ENCODE data around the gene CCDC88C.
A peak's percentile ranks its signal among the peaks of the same experiment; 100 is the strongest.

The CCDC88C gene

DNA sequence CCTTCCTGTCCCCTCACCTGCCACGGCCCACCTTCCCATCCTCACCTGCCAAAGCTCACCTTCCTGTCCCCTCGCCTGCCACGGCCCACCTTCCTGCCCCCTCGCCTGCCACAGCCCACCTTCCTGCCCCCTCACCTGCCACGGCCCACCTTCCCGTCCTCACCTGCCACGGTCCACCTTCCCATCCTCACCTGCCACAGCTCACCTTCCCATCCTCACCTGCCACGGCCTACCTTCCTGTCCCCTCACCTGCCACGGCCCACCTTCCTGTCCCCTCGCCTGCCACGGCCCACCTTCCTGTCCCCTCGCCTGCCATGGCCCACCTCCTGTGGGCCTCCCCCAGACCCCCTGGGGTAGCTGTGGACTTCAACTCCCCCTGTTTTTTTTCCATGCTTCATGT lies 124.3 kb downstream of the CCDC88C start:
- Histone ChIP-seq H3K27ac (no peak overlapping the region), H3K4me3 (no peak overlapping the region)
- no peak for DNase-seq (ENCODE audit: low spot score)
- no peak for TF ChIP-seq CTCF (IDR thresholded peaks at IDR 0.05)

- TF ChIP-seq CTCF (IDR thresholded peaks at IDR 0.05), result no peak
- H3K27ac ChIP-seq, result no peak overlapping the region
- no peak overlapping the region for H3K4me3 ChIP-seq
- DNase-seq (ENCODE audit: low spot score), result no peak
These were observed 125.1 kb downstream of the CCDC88C start for GRCh38 chr14:91292491-91292890.

- H3K27ac ChIP-seq, result no peak overlapping the region
- no peak for DNase-seq (ENCODE audit: low spot score)
- no peak overlapping the region for H3K4me3 ChIP-seq
- no peak for TF ChIP-seq CTCF (IDR thresholded peaks at IDR 0.05)
These were observed 125.7 kb downstream of the CCDC88C start for GRCh38 chr14:91291786-91292405.

- Histone ChIP-seq H3K27ac (no peak overlapping the region), H3K4me3 (no peak overlapping the region)
- TF ChIP-seq CTCF (IDR thresholded peaks at IDR 0.05), result no peak
- DNase-seq (ENCODE audit: low spot score), result no peak
These were observed 126.6 kb downstream of the CCDC88C start for GRCh38 chr14:91290986-91291385.

DNA sequence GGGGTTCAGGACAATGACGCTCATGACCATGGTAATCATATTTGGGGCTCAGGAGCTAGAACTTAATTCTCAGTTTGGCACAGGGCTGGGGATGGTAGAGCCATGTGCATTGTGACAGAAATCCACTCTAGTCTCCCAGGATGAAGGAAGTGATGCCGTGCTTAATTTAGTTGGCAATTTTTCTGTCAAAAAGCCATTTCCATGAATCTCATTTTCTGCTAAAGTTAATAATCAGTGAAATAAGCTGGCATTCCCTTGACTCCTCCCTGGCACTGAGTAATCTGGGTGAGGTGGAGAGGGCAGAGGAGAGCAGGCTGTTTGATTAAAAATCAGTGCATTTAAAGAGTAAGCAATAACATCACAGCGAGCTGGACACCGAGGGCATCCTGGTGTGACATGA lies 128.2 kb downstream of the CCDC88C start:
- Histone ChIP-seq H3K4me3 (no peak overlapping the region), H3K27ac (no peak overlapping the region)
- DNase-seq (ENCODE audit: low spot score), result no peak
- no peak for TF ChIP-seq CTCF (IDR thresholded peaks at IDR 0.05)

GRCh38 chr14:91288876-91289275 lies 128.7 kb downstream of the CCDC88C start:
- Histone ChIP-seq H3K27ac (no peak overlapping the region), H3K4me3 (no peak overlapping the region)
- no peak for TF ChIP-seq CTCF (IDR thresholded peaks at IDR 0.05)
- DNase-seq (ENCODE audit: low spot score), result no peak

- H3K27ac ChIP-seq, result no peak overlapping the region
- no peak for DNase-seq (ENCODE audit: low spot score)
- TF ChIP-seq CTCF (IDR thresholded peaks at IDR 0.05), result peak; percentile 60
- H3K4me3 ChIP-seq, result no peak overlapping the region
These were observed 131.1 kb downstream of the CCDC88C start for GRCh38 chr14:91286530-91286937.
